HG03196 (cell line): ENCODE results near the gene PHAX.
"Not testable (repeated sequence)": the region's sequence is repeated elsewhere in the genome, so short reads cannot be mapped to it uniquely, and the experiment has no call there.

Experiments used
- ATAC-seq: cut with Tn5 transposase; IDR thresholded peaks from one replicate; pipeline ENCODE4 v1.9.1; 2021; ENCODE audit not compliant: unreplicated experiment

PHAX gene

GRCh38 chr5:126603402-126603991 lies 2.8 kb downstream of the PHAX start:
- no peak for ATAC-seq

DNA sequence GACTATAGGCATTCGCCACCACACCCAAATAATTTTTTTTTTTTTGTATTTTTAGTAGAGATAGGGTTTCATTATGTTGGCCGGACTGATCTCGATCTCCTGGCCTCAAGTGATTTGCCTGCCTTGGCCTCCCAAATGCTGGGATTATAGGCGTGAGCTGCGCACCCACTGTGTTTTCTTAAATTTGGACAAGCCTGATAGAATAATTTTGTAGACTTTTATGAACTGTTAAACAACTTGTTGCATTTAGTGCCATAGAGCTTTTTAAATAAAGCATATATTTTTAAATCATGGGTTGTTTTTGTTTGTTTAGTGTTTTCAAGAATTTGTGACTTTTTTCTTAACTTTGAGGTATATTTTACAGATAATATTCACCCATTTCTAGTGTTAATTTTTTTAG lies 4.8 kb downstream of the PHAX start:
- no peak for ATAC-seq

DNA sequence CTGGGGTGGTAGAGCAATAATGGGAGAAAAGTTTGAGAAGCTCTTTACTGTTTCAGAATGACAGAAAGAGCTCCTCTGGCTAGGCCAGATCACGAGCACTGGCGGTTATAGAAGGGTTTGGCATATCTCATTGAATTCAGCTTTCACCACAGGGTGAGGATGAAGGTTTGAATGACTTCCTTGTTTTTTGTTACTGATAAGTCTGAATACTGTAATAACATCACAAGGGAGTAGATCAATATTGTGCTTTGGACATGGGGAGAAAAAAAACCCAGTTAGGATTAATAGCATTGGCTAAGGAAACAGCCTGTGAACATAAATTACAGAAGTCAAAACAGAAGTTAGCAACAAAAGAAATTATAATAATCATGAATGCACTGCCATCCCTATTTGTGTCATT lies 9.4 kb downstream of the PHAX start:
- no peak for ATAC-seq

- no peak for ATAC-seq
Measured at GRCh38 chr5:126610616-126611015, 9.9 kb downstream of the PHAX start.

GRCh38 chr5:126613941-126614592 lies 13.3 kb downstream of the PHAX start:
- no peak for ATAC-seq

DNA sequence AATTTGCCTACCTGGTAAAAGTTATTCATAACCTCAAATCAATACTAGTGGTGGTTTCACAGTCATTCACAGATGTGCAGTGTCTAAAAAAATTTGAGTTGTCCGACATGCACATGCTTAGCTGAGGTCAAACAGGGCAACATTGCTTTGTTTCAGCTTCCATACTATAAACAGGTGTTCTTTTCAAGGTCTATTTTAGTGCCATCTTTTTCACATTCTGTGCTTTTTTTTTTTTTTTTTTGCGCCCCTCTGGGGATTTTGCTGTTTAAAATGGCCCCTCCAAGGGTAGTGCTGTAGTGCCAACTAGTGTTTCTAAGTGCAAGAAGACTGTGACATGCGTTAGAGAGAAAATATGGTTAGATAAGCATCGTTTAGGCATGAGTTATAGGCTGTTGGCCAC lies 14.5 kb downstream of the PHAX start:
- ATAC-seq = peak; percentile 84

DNA sequence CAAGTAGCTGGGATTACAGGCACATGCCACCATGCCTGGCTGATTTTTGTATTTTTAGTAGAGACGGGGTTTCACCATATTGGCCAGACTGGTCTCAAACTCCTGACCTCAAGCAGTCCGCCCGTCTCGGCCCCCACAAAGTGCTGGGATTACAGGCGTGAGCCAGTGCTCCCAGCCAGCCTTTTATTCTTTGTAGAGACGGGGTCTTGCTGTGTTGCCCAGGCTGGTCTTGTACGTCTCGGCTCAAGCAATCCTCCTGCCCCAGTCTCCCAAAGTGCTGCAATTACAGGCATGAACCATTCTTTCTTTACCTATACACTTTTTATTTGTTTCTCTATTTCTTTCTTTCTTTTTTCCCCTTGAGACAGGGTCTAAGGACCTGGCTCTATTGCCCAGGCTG lies 16.9 kb downstream of the PHAX start:
- not testable (repeated sequence) for ATAC-seq

- no peak for ATAC-seq
Measured at GRCh38 chr5:126619781-126620180, 19.0 kb downstream of the PHAX start.

GRCh38 chr5:126624534-126624933 lies 23.8 kb downstream of the PHAX start:
- ATAC-seq = no peak

GRCh38 chr5:126628102-126628501 lies 27.4 kb downstream of the PHAX start:
- no peak for ATAC-seq

DNA sequence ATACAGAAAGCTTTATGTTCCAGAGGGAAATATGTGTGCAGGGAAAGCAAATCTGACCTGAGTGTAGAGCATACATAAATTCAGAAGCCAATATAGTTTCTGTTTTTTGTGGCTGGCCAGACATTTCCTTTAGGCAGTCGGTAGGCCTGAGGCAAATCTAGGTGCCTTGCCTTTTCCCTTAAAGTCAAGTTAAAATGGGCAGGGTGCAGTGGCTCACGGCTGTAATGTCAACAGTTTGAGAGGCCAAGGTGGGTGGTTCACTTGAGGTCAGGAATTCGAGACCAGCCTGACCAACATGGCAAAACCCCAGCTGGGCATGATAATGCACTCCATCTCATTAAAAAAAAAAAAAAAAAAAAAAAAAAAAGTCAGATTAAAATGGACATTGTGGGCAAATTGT lies 31.2 kb downstream of the PHAX start:
- ATAC-seq = no peak

DNA sequence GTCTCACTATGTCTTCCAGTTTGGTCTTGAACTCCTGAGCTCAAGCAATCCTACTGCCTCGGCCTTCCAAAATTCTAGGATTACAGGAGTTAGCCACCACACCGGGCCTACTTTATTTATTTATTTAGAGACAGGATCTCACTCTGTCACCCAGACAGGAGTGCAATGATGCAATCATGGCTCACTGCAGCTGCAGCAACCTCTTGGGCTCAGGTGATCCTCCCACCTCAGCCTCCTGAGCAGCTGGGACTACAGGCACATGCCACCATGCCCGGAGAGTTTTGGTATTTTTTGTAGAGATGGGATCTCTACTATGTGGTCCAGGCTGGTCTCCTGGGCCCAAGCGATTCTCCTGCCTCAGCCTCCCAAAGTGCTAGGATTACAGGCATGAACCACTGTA lies 32.8 kb downstream of the PHAX start:
- ATAC-seq = no peak

- ATAC-seq = no peak
Measured at GRCh38 chr5:126635585-126635984, 34.8 kb downstream of the PHAX start.

DNA sequence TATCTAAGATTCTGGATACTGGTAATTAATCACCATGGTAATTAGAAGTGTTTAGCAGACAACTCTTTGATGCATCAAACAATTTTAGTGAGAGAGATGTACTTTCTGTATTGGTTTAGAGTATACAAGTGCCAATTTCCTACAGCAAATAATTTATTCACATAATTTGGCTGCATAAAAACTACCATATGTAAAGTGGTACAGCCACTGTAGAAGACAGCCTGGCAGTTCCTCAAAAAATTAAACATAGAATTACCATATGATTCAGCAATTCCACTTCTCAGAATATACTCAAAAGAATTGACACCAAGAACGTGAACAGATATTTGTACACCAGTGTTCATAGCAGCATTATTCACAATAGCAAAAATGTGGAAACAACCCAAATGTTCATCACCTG lies 36.2 kb downstream of the PHAX start:
- ATAC-seq = no peak

GRCh38 chr5:126640866-126641265 lies 40.1 kb downstream of the PHAX start:
- no peak for ATAC-seq

DNA sequence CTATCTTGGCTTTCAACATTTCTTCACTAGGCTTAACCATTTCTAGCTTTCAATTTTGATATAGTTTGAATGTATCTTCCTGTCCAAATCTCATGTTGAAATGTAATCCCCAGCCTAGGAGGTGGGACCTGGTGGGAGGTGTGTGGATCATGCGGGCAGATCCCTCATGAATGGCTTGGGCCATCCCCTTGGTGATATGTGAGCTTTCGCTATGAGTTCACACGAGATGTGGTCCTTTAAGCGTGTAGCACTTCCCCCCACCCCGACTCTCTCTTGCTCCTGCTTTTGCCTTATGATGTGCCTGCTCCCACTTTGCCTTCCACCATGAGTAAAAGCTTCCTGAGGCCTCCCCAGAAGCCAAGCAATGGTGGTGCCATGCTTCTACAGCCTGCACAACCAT lies 40.6 kb downstream of the PHAX start:
- no peak for ATAC-seq

- ATAC-seq = no peak
Measured at GRCh38 chr5:126645132-126645531, 44.4 kb downstream of the PHAX start.

DNA sequence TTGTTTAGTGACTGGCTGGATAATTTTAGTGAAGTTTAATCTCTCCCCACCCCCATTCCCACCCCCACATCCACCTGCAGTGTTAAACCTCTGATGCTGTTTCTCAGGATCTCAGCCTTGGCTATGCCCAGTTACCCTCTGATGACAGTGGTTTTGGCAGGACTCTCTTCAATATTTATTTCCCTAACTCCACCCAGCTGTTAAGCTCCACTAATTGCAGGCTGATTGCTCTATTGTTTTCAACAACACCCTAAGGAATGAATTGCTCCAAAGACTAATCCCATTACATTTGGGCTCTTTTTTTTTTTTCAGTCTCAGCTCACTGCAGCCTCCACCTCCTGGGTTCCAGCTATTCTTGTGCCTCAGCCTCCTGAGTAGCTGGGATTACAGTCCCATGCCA lies 46.3 kb downstream of the PHAX start:
- no peak for ATAC-seq

- no peak for ATAC-seq
Measured at GRCh38 chr5:126648471-126648870, 47.7 kb downstream of the PHAX start.

DNA sequence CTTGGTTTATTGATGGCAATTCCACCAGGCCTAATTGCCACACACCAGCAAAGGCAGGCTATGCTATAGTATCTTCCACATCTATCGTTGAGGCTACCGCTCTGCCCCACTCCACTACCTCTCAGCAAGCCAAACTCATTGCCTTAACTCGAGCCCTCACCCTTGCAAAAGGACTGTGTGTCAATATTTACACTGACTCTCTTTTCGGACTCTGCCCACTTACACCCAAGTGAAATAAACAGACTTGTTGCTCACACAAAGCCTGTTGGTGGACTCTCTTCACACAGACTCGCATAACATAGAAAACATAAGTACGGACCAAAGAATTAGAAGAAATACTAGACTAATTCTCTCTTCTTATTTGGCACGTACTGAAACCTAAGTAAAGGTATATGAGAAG lies 48.3 kb downstream of the PHAX start:
- not testable (repeated sequence) for ATAC-seq

DNA sequence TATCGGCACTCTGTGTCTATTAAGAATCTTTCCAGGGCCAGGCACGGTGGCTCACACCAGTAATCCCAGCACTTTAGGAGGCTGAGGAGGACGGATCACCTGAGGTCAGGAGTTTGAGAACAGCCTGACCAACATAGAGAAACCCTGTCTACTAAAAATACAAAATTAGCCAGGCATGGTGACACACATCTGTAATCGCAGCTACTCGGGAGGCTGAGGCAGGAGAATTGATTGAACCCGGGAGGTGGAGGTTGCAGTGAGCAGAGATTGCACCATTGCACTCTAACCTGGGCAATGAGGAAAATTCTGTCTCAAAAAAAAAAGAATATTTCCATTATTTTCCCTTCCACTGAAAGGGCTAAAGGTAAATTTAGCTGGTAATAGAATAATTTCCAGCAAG lies 49.0 kb downstream of the PHAX start:
- not testable (repeated sequence) for ATAC-seq

- ATAC-seq = no peak
Measured at GRCh38 chr5:126650463-126650862, 49.7 kb downstream of the PHAX start.

DNA sequence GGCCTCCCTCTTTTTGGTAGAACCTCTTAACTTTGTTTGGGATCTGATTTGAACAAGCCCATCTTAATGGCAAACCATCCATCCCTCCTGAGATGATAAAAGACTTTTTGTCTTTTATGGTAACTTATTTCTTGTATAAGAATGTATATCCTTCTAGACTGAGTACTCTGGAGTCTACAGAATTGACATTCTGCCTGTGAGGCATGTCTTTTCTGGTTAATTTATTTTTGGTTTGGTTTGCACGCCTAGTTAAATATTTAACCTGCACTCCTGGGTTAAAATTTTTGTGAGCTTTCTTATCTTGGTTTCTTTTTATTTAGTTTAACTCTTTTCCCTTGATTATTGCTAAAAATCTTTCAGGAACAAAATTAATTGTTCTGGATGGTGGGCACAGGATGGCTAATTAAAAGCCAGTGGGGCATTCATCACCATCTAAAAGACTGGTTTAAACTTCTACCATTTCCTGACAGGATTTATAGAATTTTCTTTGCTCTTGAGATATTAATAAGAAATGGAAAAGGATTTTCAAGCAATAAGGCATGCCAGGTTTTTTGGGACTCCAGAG lies 50.3 kb downstream of the PHAX start:
- no peak for ATAC-seq
